HepG2 (cell line): ENCODE results near the gene SHLD1. TPM values are rescaled to one million over a fixed set of nuclear protein-coding genes. Genes with fewer than 3 reads are reported as not detected.

Experiments used
- SRSF9 ChIP-seq: fragments of 200-400 bp; formaldehyde crosslinking; IDR thresholded peaks from 2 replicates; pipeline ENCODE4 v1.6.1; 2018; ENCODE audit warnings: borderline replicate concordance, mild to moderate bottlenecking, low read depth, low read length; ENCODE audit not compliant: insufficient read depth, poor library complexity, severe bottlenecking
- ZBTB40 ChIP-seq, 2 experiments: fragments of 450-650 bp in 1 of 2; sonication (generic) in 1 of 2; formaldehyde crosslinking in 1 of 2; IDR thresholded peaks; 2 replicates each; pipeline versions ENCODE4 v1.6.1 to v1.8.0; 2016 to 2022; ENCODE audit warnings: antibody characterized with exemption in 1 of 2, mild to moderate bottlenecking in 1 of 2, missing genetic modification reagents in 1 of 2
- ZBTB44 ChIP-seq: sonication (generic); formaldehyde crosslinking; IDR thresholded peaks from 2 replicates; pipeline ENCODE4 v1.4.0; 2020; ENCODE audit warnings: missing genetic modification reagents
- ZNF407 ChIP-seq: sonication (generic); formaldehyde crosslinking; IDR thresholded peaks from one replicate; pipeline ENCODE4 v1.5.1; 2020; ENCODE audit warnings: mild to moderate bottlenecking, missing genetic modification reagents; ENCODE audit errors: not compliant biosample characterization
- ZNF431 ChIP-seq: sonication (generic); formaldehyde crosslinking; IDR thresholded peaks from 2 replicates; pipeline ENCODE4 v1.9.0; 2022; ENCODE audit warnings: missing genetic modification reagents, low read depth, mild to moderate bottlenecking, borderline replicate concordance
- ZNF704 ChIP-seq: sonication (generic); formaldehyde crosslinking; IDR thresholded peaks from 2 replicates; pipeline ENCODE4 v1.8.1; 2023; ENCODE audit warnings: mild to moderate bottlenecking, inconsistent platforms, moderate library complexity, missing genetic modification reagents, borderline replicate concordance
- polyA plus RNA-seq, 8 experiments: library from polyadenylated mRNA; depleted of rRNA in 3 of 8; stranded (reverse) in 7 of 8; unstranded in 1 of 8; fragments of >200 nt; fragmentation: Illumina TruSeq in 4 of 8; extraction: Trizol in 4 of 8; gene quantifications; 2 replicates each; pipeline versions ENCODE4 v1.2.1 to v1.2.3, GENCODE V29; 2011 to 2016; ENCODE audit warnings: low read depth in 4 of 8, missing spikeins in 1 of 8, mixed read lengths in 1 of 8; ENCODE audit not compliant: insufficient read depth in 1 of 8
- total RNA-seq, 5 experiments: library from RNA; depleted of rRNA; stranded (reverse); fragments of >200 nt; fragmentation: Illumina TruSeq; extraction: Trizol; gene quantifications; 2 replicates each; pipeline ENCODE4 v1.2.3, GENCODE V29; 2016; ENCODE audit warnings: low read depth in 1 of 5

SHLD1 gene
- total and polyA plus RNA-seq, 2 of the 13 experiments (the other 11 are each of a cell fraction or from before 2014, with no cell fraction given), result 8.9 to 10.0 TPM

GRCh38 chr20:5840411-5841002, 90.3 kb downstream of the SHLD1 start (continued):
- TF ChIP-seq ZBTB40 (IDR thresholded peaks at IDR 0.05), result no peak
- no peak for TF ChIP-seq ZBTB40 (CRISPR knock-in tag; IDR thresholded peaks at IDR 0.05)
- no peak for TF ChIP-seq ZNF407
- no peak for TF ChIP-seq SRSF9
- TF ChIP-seq ZNF431, result no peak
- TF ChIP-seq ZNF704, result no peak
- no peak for TF ChIP-seq ZBTB44 (CRISPR knock-in tag)
